ENCODE results near the gene MED23.

MED23 gene

DNA sequence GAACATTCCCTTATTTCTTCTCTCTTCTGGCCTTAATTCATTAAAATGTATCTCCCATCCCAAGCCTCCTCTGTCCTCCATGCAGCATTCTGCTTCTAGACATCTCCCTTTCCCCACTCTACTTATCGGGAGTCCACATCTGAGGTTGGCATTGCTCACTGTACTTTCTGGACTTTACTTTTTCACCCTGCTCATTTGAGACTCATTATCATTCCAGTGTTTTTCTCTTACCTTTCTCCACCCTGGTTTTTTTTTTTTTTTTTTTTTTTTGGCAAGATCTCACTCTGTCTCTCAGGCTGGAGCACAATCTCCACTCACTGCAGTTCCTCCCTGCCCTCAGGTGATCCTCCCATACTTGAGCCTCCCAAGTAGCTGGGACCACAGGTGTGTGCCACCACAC, 13.5 kb upstream of the MED23 start:
- H3K27me3 ChIP-seq (ENCODE audit: control insufficient read depth, insufficient read depth, low read length): peaks cover 4% of the 10 kb centered on the region; the same call in 1 of the 2 replicates
- H3K36me3 ChIP-seq (ENCODE audit: control insufficient read depth, insufficient read depth, low read length): no peaks in the 10 kb centered on the region
- H3K27ac ChIP-seq (ENCODE audit: low read depth, low read length): no peak overlapping the region
- H3K9me3 ChIP-seq (ENCODE audit: control insufficient read depth, insufficient read depth, low read depth, low read length): no peaks in the 10 kb centered on the region
- no peak overlapping the region for H3K9ac ChIP-seq (ENCODE audit: low read length)
- no peaks in the 10 kb centered on the region for H3K4me1 ChIP-seq (ENCODE audit: control insufficient read depth, insufficient read depth, low read length)
- no peak overlapping the region for H3K4me3 ChIP-seq (ENCODE audit: low read depth, low read length)

DNA sequence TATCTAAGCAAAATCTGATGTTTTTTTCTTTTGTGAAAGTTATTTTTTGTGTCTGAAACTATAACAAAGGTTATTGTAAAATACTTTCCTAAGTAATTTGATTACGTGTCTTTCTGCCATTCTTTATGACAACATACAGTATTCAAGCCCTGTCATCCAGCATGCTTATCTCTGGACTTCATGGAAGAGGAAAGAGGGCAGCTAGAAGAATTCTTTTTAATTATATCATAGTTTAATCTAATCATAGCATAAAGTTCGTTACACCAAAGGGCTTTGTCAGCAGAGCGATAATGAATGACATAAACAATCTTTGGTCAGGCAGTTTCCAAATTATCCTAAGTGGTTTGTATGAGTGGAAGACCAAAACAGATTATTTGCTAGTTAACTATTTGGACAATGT, 12.5 kb upstream of the MED23 start:
- Histone ChIP-seq H3K36me3 (ENCODE audit: control insufficient read depth, insufficient read depth, low read length) (no peaks in the 10 kb centered on the region), H3K9ac (ENCODE audit: low read length) (no peak overlapping the region), H3K27ac (ENCODE audit: low read depth, low read length) (no peak overlapping the region), H3K4me1 (ENCODE audit: control insufficient read depth, insufficient read depth, low read length) (no peaks in the 10 kb centered on the region), H3K27me3 (ENCODE audit: control insufficient read depth, insufficient read depth, low read length) (peaks cover 4% of the 10 kb centered on the region; the same call in 1 of the 2 replicates), H3K9me3 (ENCODE audit: control insufficient read depth, insufficient read depth, low read depth, low read length) (no peaks in the 10 kb centered on the region), H3K4me3 (ENCODE audit: low read depth, low read length) (no peak overlapping the region)

DNA sequence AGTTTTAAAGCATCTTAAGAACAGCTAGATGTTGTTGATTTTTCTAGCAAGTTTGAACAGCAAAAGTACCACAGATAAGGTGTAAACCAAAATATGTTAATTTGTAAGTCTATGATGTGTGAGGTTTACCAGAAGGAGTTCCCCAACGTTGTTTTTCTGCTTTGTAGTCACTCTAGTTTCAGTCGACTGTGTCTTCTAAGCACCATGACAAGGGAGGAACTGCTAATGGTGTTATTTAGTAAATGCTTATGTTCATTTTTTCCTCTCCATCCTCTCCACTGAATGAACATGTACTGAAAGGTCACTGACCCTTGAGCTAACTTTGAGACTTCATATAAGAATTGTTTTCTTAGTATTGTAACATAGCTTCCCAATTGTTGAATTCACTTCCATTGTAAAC, 12.1 kb upstream of the MED23 start:
- Histone ChIP-seq H3K9ac (ENCODE audit: low read length) (no peak overlapping the region), H3K4me1 (ENCODE audit: control insufficient read depth, insufficient read depth, low read length) (no peaks in the 10 kb centered on the region), H3K27ac (ENCODE audit: low read depth, low read length) (no peak overlapping the region), H3K4me3 (ENCODE audit: low read depth, low read length) (no peak overlapping the region), H3K27me3 (ENCODE audit: control insufficient read depth, insufficient read depth, low read length) (0 out of 2 replicates have a peak, but pooled peaks cover 2% of the 10 kb centered on the region), H3K36me3 (ENCODE audit: control insufficient read depth, insufficient read depth, low read length) (no peaks in the 10 kb centered on the region), H3K9me3 (ENCODE audit: control insufficient read depth, insufficient read depth, low read depth, low read length) (no peaks in the 10 kb centered on the region)

DNA sequence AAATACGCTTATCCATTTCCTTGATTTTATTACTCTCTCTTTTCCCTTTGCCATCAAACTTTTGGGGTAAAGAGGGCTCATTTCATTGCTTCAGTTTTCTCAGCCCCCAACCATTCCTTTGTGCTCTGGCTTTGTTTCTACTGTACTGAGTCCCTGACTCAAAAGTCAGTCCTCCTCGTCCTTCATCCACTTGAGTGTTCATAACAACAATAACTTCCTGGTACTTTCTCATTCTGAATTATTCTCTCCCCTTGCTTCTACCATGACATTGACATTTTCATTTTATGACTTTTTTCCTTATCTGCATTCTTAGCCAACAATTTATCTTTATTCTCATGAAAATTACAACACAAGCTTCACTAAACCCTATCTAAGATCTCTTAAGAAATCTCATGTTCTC, 10.0 kb upstream of the MED23 start:
- Histone ChIP-seq H3K9me3 (ENCODE audit: control insufficient read depth, insufficient read depth, low read depth, low read length) (no peaks in the 10 kb centered on the region), H3K9ac (ENCODE audit: low read length) (no peak overlapping the region), H3K27ac (ENCODE audit: low read depth, low read length) (no peak overlapping the region), H3K27me3 (ENCODE audit: control insufficient read depth, insufficient read depth, low read length) (no peaks in the 10 kb centered on the region), H3K4me3 (ENCODE audit: low read depth, low read length) (no peak overlapping the region), H3K4me1 (ENCODE audit: control insufficient read depth, insufficient read depth, low read length) (no peaks in the 10 kb centered on the region), H3K36me3 (ENCODE audit: control insufficient read depth, insufficient read depth, low read length) (no peaks in the 10 kb centered on the region)

DNA sequence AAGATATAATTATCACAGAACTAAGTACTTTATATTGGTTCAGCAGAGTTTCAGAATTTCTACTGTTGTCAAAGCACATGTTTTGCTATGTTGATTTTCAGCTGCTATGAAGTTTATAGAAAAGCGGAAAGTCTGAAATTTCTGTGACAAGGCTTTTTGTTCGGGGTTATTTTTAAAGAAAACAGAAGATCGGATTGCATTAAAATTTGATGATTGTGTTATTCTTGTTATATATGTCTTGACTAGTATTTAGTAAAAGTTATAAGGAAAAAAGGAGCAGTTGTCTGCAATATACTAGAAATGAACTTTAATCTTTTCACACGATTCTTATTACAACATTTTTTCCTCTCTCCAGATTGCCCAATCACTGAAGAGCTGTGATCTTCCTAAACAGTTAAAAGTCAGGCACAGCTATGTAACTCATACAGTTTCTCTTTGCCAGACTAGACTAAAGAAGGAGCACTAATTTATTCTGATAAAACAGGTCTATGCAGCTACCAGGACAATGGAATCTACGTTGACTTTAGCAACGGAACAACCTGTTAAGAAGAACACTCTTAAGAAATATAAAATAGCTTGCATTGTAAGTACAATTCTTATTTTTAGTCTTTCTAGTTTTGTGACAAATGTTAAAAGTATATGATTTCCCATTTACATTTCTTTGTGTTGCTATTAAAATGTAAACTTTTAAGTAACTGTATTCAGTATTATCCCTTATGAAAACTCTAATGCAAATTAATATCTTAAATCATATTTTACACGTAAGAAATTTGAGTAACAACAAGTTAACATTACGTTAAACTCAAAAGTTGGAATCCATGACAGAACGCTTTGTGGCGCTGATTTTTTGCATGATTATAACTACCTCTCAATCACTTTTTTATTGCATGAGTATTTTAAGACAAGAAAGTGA, 9.1 kb upstream of the MED23 start, which contains the start of gene ENPP3:
Gene ENPP3 (plus strand): TSS at position 423 of the 913 bp plus-strand sequence. CDS start 83 bp downstream, at position 506.
- Histone ChIP-seq H3K4me1 (ENCODE audit: control insufficient read depth, insufficient read depth, low read length) (no peaks in the 10 kb centered on the region), H3K27ac (ENCODE audit: low read depth, low read length) (no peak within 1 kb of the TSS), H3K9ac (ENCODE audit: low read length) (no peak within 1 kb of the TSS), H3K36me3 (ENCODE audit: control insufficient read depth, insufficient read depth, low read length) (no peaks in the 10 kb centered on the region), H3K4me3 (ENCODE audit: low read depth, low read length) (no peak within 1 kb of the TSS), H3K9me3 (ENCODE audit: control insufficient read depth, insufficient read depth, low read depth, low read length) (no peaks in the 10 kb centered on the region), H3K27me3 (ENCODE audit: control insufficient read depth, insufficient read depth, low read length) (no peaks in the 10 kb centered on the region)

DNA sequence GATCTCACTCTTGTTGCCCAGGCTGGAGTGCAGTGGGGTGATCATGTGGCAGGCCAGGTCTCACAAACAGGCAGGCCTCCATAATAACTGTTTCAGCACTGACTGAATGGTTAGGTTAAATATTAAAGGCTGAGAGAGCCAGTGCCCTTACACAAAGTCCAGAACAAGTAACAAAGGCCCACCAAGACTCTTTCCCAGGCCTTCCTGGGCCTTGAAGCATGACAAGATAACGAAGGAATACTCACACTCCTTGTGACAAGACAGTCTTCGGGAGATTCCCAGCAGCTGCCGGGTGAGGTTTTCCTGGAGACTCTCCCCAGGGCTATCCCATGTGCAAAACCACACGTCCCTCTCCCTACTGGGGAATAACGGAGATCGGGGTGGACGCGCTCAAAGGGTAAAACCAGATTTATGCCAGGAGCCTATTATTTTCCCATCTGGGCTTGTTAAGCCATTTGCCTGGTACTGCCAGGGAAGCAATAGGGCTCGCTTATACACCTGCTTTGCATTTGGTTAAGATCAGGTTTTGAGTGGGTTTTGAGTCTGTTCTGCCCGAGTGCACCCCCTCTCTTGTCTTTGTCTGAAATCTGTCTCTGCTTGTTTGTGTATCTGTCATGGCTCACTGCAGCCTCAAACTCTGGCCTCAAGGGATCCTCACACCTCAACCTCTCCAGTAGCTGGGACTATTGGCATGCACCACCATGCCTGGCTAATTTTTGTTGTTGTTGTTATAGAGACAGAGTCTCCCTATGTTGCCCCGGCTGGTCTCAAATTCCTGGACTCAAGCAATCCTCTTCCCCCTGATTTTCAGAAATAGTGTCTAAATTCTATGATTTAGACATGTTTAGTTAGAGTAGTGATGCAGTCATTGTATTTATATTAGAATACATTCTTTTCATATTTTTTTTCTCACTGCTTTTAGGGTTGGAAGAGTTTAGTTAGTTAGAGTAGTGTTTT, 7.6 kb upstream of the MED23 start:
- no peak overlapping the region for H3K9ac ChIP-seq (ENCODE audit: low read length)
- H3K27ac ChIP-seq (ENCODE audit: low read depth, low read length): no peak overlapping the region
- H3K4me1 ChIP-seq (ENCODE audit: control insufficient read depth, insufficient read depth, low read length): no peaks in the 10 kb centered on the region
- no peaks in the 10 kb centered on the region for H3K36me3 ChIP-seq (ENCODE audit: control insufficient read depth, insufficient read depth, low read length)
- H3K4me3 ChIP-seq (ENCODE audit: low read depth, low read length): no peak overlapping the region
- H3K9me3 ChIP-seq (ENCODE audit: control insufficient read depth, insufficient read depth, low read depth, low read length): no peaks in the 10 kb centered on the region
- H3K27me3 ChIP-seq (ENCODE audit: control insufficient read depth, insufficient read depth, low read length): peaks cover 3% of the 10 kb centered on the region; the same call in 1 of the 2 replicates

DNA sequence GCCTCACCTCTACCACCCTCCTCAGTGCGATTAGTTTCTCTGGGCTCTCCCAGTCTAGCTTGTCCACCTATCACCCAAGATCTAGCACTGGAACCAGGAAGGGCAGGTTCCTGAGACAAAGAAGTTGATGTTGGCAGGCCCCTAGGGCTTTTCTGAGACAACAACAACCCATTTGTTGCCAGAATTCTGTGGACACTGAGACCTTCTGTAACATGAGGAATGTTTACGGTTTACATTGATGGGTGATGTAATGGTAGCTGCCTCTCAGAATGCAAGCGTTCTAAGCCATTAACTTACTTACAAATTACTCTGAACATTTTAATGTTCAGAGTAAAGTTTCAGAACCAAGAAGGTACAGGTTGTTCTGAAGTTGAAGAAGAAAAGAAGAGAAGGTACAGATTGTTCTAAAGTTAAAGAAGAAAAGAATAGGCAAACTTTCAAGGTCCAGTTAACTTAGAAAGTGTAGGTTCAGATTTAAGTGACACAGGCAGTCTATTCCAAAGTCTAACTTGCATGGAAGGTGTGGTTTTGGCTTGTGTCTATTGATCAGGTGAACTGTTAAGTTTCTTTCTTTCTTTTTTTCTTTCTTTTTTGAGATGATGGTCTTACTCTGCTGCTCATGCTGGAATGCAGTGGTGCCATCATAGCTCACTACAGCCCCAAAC, 3.7 kb upstream of the MED23 start:
- no peak overlapping the region for H3K27ac ChIP-seq (ENCODE audit: low read depth, low read length)
- H3K27me3 ChIP-seq (ENCODE audit: control insufficient read depth, insufficient read depth, low read length): peaks cover 3% of the 10 kb centered on the region; the same call in 1 of the 2 replicates
- H3K9me3 ChIP-seq (ENCODE audit: control insufficient read depth, insufficient read depth, low read depth, low read length): no peaks in the 10 kb centered on the region
- H3K4me1 ChIP-seq (ENCODE audit: control insufficient read depth, insufficient read depth, low read length): peaks cover 8% of the 10 kb centered on the region; the same call in 1 of the 2 replicates
- H3K9ac ChIP-seq (ENCODE audit: low read length): no peak overlapping the region
- no peak overlapping the region for H3K4me3 ChIP-seq (ENCODE audit: low read depth, low read length)
- no peaks in the 10 kb centered on the region for H3K36me3 ChIP-seq (ENCODE audit: control insufficient read depth, insufficient read depth, low read length)

DNA sequence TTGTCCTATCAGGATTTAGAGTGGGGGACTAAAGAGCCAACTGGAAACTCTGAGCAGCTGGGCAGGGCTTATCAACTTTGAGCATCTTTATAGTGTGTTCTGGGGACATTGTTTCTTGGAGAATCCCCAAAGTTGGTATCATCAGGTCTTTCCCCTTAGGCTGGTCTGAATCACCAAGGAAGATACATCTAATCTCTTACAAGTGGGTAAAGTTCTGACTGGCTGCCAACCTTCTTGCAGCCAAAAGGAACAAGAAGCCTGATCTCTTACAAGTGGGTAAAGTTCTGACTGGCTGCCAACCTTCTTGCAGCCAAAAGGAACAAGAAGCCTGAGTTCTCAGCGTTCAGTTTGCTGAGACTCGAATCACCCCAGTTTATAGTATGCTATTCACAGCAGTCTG, 1.6 kb upstream of the MED23 start:
- no peak overlapping the region for H3K27ac ChIP-seq (ENCODE audit: low read depth, low read length)
- H3K36me3 ChIP-seq (ENCODE audit: control insufficient read depth, insufficient read depth, low read length): peaks cover 9% of the 10 kb centered on the region
- no peaks in the 10 kb centered on the region for H3K9me3 ChIP-seq (ENCODE audit: control insufficient read depth, insufficient read depth, low read depth, low read length)
- peaks cover 3% of the 10 kb centered on the region; the same call in 1 of the 2 replicates for H3K27me3 ChIP-seq (ENCODE audit: control insufficient read depth, insufficient read depth, low read length)
- no peak overlapping the region for H3K9ac ChIP-seq (ENCODE audit: low read length)
- no peak overlapping the region for H3K4me3 ChIP-seq (ENCODE audit: low read depth, low read length)
- H3K4me1 ChIP-seq (ENCODE audit: control insufficient read depth, insufficient read depth, low read length): peaks cover 8% of the 10 kb centered on the region; the same call in 1 of the 2 replicates

DNA sequence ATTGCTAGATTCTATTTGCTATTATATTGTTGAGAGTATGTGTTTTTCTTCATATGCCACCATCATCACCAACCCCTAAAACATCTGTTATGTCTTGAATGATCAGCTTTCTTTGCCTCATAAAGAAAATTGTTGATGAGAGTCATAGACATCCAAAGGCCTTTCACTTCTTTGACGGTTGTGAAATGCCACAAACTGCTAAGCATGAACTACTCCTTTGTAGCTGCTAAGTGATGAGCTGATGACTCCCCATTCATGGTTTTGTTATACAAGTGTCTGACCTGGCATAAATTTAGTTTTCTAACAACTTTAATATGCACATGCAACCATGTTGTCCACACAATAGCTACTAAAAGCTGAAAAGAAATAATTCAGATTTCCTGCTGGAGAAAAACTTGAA, 684 bp upstream of the MED23 start:
- H3K4me3 ChIP-seq (ENCODE audit: low read depth, low read length): peak overlapping the region; percentile 22; the same call in 1 of the 2 replicates
- H3K9ac ChIP-seq (ENCODE audit: low read length): no peak overlapping the region
- H3K36me3 ChIP-seq (ENCODE audit: control insufficient read depth, insufficient read depth, low read length): peaks cover 19% of the 10 kb centered on the region
- H3K27me3 ChIP-seq (ENCODE audit: control insufficient read depth, insufficient read depth, low read length): peaks cover 3% of the 10 kb centered on the region; the same call in 1 of the 2 replicates
- H3K27ac ChIP-seq (ENCODE audit: low read depth, low read length): no peak overlapping the region
- no peaks in the 10 kb centered on the region for H3K9me3 ChIP-seq (ENCODE audit: control insufficient read depth, insufficient read depth, low read depth, low read length)
- H3K4me1 ChIP-seq (ENCODE audit: control insufficient read depth, insufficient read depth, low read length): peaks cover 8% of the 10 kb centered on the region; the same call in 1 of the 2 replicates

DNA sequence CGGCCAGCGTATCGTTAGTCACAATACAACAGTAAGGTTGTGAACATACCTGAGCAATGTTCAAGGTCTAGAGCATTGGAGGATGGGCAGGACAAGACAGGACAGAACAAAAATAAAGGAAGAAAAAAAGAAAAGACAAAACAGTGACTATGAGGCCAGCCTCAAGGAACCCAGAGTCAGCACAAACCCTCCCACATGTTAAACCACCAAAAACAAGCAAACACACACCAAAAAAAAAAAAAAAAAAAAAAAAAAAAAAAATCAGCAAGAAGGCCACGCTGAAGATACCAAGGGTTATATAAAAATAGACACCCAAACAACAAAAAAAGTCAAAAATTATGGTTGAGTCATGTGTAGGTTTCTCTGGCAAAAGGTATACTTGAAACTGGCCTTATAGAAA, 12.8 kb downstream of the MED23 start:
- H3K9ac ChIP-seq (ENCODE audit: low read length): no peak overlapping the region

More for the DNA sequence above, 12.8 kb downstream of the MED23 start:
- Histone ChIP-seq H3K9me3 (ENCODE audit: control insufficient read depth, insufficient read depth, low read depth, low read length) (no peaks in the 10 kb centered on the region), H3K4me3 (ENCODE audit: low read depth, low read length) (no peak overlapping the region), H3K4me1 (ENCODE audit: control insufficient read depth, insufficient read depth, low read length) (no peaks in the 10 kb centered on the region), H3K36me3 (ENCODE audit: control insufficient read depth, insufficient read depth, low read length) (peaks cover 81% of the 10 kb centered on the region), H3K27ac (ENCODE audit: low read depth, low read length) (no peak overlapping the region), H3K27me3 (ENCODE audit: control insufficient read depth, insufficient read depth, low read length) (no peaks in the 10 kb centered on the region)

Data from HUES6 (cell line).